Measurements from ENCODE around the gene FAM120AOS. TPM values are rescaled to one million over a fixed set of nuclear protein-coding genes. Genes with fewer than 3 reads are reported as not detected.

FAM120AOS gene
- total RNA-seq, 1 donor from 2014 or later: 31.4 TPM

GRCh38 chr9:93434056-93434455, 19.3 kb downstream of the FAM120AOS start:
- H3K4me3 ChIP-seq (ENCODE audit: low read depth, low read length): no peak overlapping the region
- DNase-seq (ENCODE audit: low read depth): no peak
- no peak for TF ChIP-seq CTCF (conservative IDR thresholded peaks at IDR 0.05; ENCODE audit: low read depth, low read length)

GRCh38 chr9:93432964-93433363, 20.4 kb downstream of the FAM120AOS start:
- no peak overlapping the region for H3K4me3 ChIP-seq (ENCODE audit: low read depth, low read length)
- no peak for DNase-seq (ENCODE audit: low read depth)
- no peak for TF ChIP-seq CTCF (conservative IDR thresholded peaks at IDR 0.05; ENCODE audit: low read depth, low read length)

GRCh38 chr9:93431539-93432105, 21.8 kb downstream of the FAM120AOS start:
- no peak for DNase-seq (ENCODE audit: low read depth)
- no peak overlapping the region for H3K4me3 ChIP-seq (ENCODE audit: low read depth, low read length)
- no peak for TF ChIP-seq CTCF (conservative IDR thresholded peaks at IDR 0.05; ENCODE audit: low read depth, low read length)

GRCh38 chr9:93427655-93428379, 25.6 kb downstream of the FAM120AOS start:
- DNase-seq (ENCODE audit: low read depth): no peak
- no peak overlapping the region for H3K4me3 ChIP-seq (ENCODE audit: low read depth, low read length)
- TF ChIP-seq CTCF (conservative IDR thresholded peaks at IDR 0.05; ENCODE audit: low read depth, low read length): peak; percentile 43

- no peak for DNase-seq (ENCODE audit: low read depth)
- H3K4me3 ChIP-seq (ENCODE audit: low read depth, low read length): no peak overlapping the region
- no peak for TF ChIP-seq CTCF (conservative IDR thresholded peaks at IDR 0.05; ENCODE audit: low read depth, low read length)
These were observed 30.3 kb downstream of the FAM120AOS start for GRCh38 chr9:93422977-93423616.

GRCh38 chr9:93419023-93419422, 34.4 kb downstream of the FAM120AOS start:
- no peak overlapping the region for H3K4me3 ChIP-seq (ENCODE audit: low read depth, low read length)
- no peak for DNase-seq (ENCODE audit: low read depth)
- TF ChIP-seq CTCF (conservative IDR thresholded peaks at IDR 0.05; ENCODE audit: low read depth, low read length): no peak

All from epithelial cell of proximal tubule (primary cell).